HEK293T (cell line): ENCODE data around the gene INS.

Experiments used
- BHLHE40 ChIP-seq: fragments of 450-650 bp; IDR thresholded peaks from 2 replicates; pipeline ENCODE4 v1.6.1; 2016; ENCODE audit warnings: mild to moderate bottlenecking, moderate library complexity, borderline replicate concordance
- FOXA1 ChIP-seq: fragments of 450-650 bp; IDR thresholded peaks from 2 replicates; pipeline ENCODE4 v1.6.1; 2016; ENCODE audit warnings: mild to moderate bottlenecking
- FOXK2 ChIP-seq: fragments of 450-650 bp; IDR thresholded peaks from 2 replicates; pipeline ENCODE4 v1.6.1; 2016; ENCODE audit warnings: mild to moderate bottlenecking
- FOXM1 ChIP-seq: fragments of 450-650 bp; IDR thresholded peaks from 2 replicates; pipeline ENCODE4 v1.6.1; 2017; ENCODE audit warnings: mild to moderate bottlenecking, borderline replicate concordance
- LEF1 ChIP-seq: fragments of 450-650 bp; IDR thresholded peaks from 2 replicates; pipeline ENCODE4 v1.6.1; 2017; ENCODE audit warnings: mild to moderate bottlenecking, borderline replicate concordance
- NFRKB ChIP-seq: fragments of 450-650 bp; IDR thresholded peaks from 2 replicates; pipeline ENCODE4 v1.6.1; 2016; ENCODE audit warnings: mild to moderate bottlenecking, moderate library complexity
- SP1 ChIP-seq: fragments of 450-650 bp; IDR thresholded peaks from 2 replicates; pipeline ENCODE4 v1.6.1; 2017
- SUZ12 ChIP-seq: fragments of 450-650 bp; IDR thresholded peaks from 2 replicates; pipeline ENCODE4 v1.6.1; 2016; ENCODE audit warnings: mild to moderate bottlenecking
- ZNF384 ChIP-seq: fragments of 450-650 bp; IDR thresholded peaks from 2 replicates; pipeline ENCODE4 v1.6.1; 2016

- no peak for TF ChIP-seq FOXM1
- TF ChIP-seq SP1 = no peak
- no peak for TF ChIP-seq NFRKB
- no peak for TF ChIP-seq LEF1
- no peak for TF ChIP-seq FOXK2
- TF ChIP-seq FOXA1 = no peak
- no peak for TF ChIP-seq ZNF384
- TF ChIP-seq BHLHE40 = no peak
- no peak for TF ChIP-seq SUZ12
These were observed 41.3 kb upstream of the INS start for GRCh38 chr11:2202071-2202899.
